ENCODE measurements around the gene NOXO1.

- TF ChIP-seq CTCF (IDR thresholded peaks at IDR 0.05) (no peak), POLR2A (IDR thresholded peaks at IDR 0.05; ENCODE audit: low read depth) (no peak), POLR2AphosphoS5 (IDR thresholded peaks at IDR 0.05) (peak; percentile 45 to 59)
Measured at GRCh38 chr16:1942047-1942809, 39.0 kb downstream of the NOXO1 start.

All from esophagus muscularis mucosa (tissue), 3 donors.